HepG2 (cell line): ENCODE measurements around the gene ANKRD12.

Source experiments
- EP300 ChIP-seq, 3 experiments: sonication (generic) in 1 of 3; formaldehyde crosslinking in 1 of 3; IDR thresholded peaks; 2 replicates each; pipeline versions ENCODE4 v1.5.1 to v1.6.1; 2011 to 2020; ENCODE audit warnings: low read depth in 2 of 3, low read length in 2 of 3, borderline replicate concordance in 1 of 3, improper control_type of control experiment in 1 of 3, mild to moderate bottlenecking in 1 of 3, missing genetic modification reagents in 1 of 3, moderate library complexity in 1 of 3
- POLR2AphosphoS5 ChIP-seq: IDR thresholded peaks from 2 replicates; pipeline ENCODE4 v1.6.1; 2012; ENCODE audit warnings: low read depth, low read length
- ZFP37 ChIP-seq: sonication (generic); formaldehyde crosslinking; IDR thresholded peaks from 2 replicates; pipeline ENCODE4 v1.4.0; 2020; ENCODE audit warnings: missing genetic modification reagents, borderline replicate concordance

GRCh38 chr18:9097349-9097748, 39.2 kb upstream of the ANKRD12 start:
- no peak for TF ChIP-seq POLR2AphosphoS5
- no peak for TF ChIP-seq ZFP37 (CRISPR knock-in tag)
- no peak for TF ChIP-seq EP300 (IDR thresholded peaks at IDR 0.05; ENCODE audit: low read depth in 2 of 2, low read length in 2 of 2)
- TF ChIP-seq EP300 (CRISPR knock-in tag; IDR thresholded peaks at IDR 0.05; ENCODE audit: borderline replicate concordance): no peak
